Measurements from ENCODE around the gene CABP7.
A peak's percentile ranks its signal among the peaks of the same experiment; 100 is the strongest.

CABP7 gene

GRCh38 chr22:29719899-29720645, at the start of gene CABP7:
Gene CABP7, plus strand, starts transcription at chr22:29720003. Its CDS starts 422 bp downstream, at chr22:29720425.
- no peak for DNase-seq

- DNase-seq, result no peak
These were observed 49.2 kb upstream of the CABP7 start for GRCh38 chr22:29670626-29671025.

- DNase-seq, result no peak
These were observed 46.3 kb upstream of the CABP7 start for GRCh38 chr22:29673361-29674066.

GRCh38 chr22:29674121-29674520, 45.7 kb upstream of the CABP7 start:
- no peak for DNase-seq

GRCh38 chr22:29679316-29679715, 40.5 kb upstream of the CABP7 start:
- no peak for DNase-seq

GRCh38 chr22:29683536-29683935, 36.3 kb upstream of the CABP7 start:
- no peak for DNase-seq

GRCh38 chr22:29684244-29684643, 35.6 kb upstream of the CABP7 start:
- DNase-seq, result no peak

- no peak for DNase-seq
These were observed 30.5 kb upstream of the CABP7 start for GRCh38 chr22:29689206-29689879.

- DNase-seq, result no peak
These were observed 30.0 kb upstream of the CABP7 start for GRCh38 chr22:29689880-29690213.

- no peak for DNase-seq
These were observed 29.3 kb upstream of the CABP7 start for GRCh38 chr22:29690476-29690875.

- DNase-seq, result no peak
These were observed 28.0 kb upstream of the CABP7 start for GRCh38 chr22:29691636-29692326.

- DNase-seq, result no peak
These were observed 27.5 kb upstream of the CABP7 start for GRCh38 chr22:29692327-29692640.

GRCh38 chr22:29693161-29693560, 26.6 kb upstream of the CABP7 start:
- no peak for DNase-seq

- DNase-seq, result no peak
These were observed 26.1 kb upstream of the CABP7 start for GRCh38 chr22:29693671-29694070.

- no peak for DNase-seq
These were observed 24.5 kb upstream of the CABP7 start for GRCh38 chr22:29695129-29695926.

GRCh38 chr22:29697853-29698598, 21.8 kb upstream of the CABP7 start:
- DNase-seq, result no peak

- no peak for DNase-seq
These were observed 19.4 kb upstream of the CABP7 start for GRCh38 chr22:29700206-29700899.

- DNase-seq, result no peak
These were observed 19.0 kb upstream of the CABP7 start for GRCh38 chr22:29700900-29701154.

GRCh38 chr22:29701155-29701999, 18.4 kb upstream of the CABP7 start:
- DNase-seq, result peak; percentile 14

Data from NCI-H526 treated with DMSO at 0.1 percent for 48 hours (cell line).